CD1c-positive myeloid dendritic cell (primary cell): ENCODE measurements around the gene KLHDC7B.

ENCODE experiments used
- DNase-seq: peaks from one replicate; pipeline ENCODE4 v3.0.0-alpha.2; 2016; ENCODE audit errors: extremely low spot score

Gene KLHDC7B

DNA sequence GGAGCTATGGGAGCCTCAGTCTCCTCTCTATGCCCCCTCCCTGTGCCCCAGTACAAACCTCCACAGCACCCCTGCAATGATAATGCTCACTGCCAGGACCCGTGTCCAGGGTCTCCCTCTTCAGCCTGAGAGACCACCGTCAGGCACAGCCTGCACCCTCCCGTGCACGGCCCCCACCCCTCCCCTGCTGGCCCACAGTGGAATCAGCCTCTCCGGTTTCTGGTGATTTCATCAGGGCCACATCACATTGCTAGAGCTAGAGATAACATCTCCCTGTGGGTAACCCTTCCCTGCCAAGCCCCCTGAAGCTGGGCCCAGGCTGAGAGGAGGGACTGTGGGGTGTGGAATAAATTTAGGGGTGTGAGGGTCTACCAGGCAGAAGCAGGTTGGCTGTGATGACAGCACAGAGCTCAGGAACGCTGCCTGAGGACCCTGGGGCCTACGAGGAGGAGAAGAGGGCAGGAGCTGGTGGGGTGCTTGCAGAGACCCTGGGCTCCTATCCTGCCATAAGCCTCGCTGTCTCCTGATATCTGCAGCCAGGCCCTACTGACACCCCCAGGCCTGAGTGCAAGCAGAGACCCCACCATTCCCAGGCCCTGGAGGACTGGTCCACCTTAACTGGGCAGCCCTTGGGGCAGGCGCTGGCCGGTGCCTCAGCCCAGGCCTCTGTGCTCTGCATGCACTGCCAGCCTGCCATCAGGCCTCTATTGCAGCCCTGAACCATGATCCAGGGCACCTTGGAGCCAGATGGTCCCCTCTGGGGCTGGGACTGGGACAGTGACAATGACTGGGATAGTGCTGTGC lies at the start of gene KLHDC7B:
TSS of gene KLHDC7B (plus strand) at position 378 of the 804 bp plus-strand sequence. CDS start at position 723, 345 bp downstream.
- DNase-seq = no peak

DNA sequence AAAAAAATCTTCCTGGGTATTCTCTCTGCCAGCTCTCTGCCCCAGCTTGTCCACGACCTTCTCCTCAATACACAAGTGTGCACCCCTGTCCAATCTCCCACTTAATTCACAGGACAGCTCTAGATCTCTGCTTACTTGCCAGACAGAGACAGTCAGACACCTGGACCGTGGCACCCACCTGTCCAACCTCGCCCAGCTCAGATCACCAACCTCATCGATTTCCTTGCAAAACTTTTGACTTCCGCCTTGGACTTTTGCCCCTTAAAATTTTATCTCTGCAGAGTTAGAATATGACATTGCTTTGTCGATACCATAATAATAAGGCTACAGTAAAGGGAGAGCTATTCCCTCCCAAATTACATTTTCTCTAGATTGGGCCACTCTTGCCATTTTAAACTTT lies 48.6 kb upstream of the KLHDC7B start:
- DNase-seq = no peak

DNA sequence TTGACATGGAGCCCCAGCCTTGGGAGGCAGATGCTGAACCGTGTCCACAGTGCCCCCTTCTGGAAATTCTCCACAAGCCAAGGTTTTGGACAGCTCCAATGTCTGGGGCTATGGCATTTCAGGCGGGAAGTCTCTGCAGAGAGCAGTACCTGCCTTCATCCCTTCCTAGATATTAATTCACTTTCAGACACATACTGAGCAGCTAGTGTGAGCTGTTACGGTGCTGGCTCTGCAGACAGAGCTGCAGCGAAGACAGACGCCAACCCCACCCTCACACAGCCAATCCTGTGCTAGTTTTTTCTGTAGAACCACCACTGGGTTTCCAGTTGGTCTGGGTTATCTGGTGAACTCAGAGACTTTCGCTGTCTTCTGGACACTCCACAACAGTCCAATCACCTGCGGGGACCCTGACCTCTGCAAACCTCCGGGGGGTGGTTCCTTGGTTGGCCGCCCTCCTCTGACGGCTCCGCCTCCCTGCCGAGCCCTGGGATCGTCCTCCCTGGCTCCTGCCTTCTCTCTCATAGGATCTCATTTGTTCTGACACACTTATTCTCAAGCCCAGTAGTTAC lies 47.3 kb upstream of the KLHDC7B start:
- peak; percentile 82 for DNase-seq

GRCh38 chr22:50500452-50500851 lies 45.2 kb upstream of the KLHDC7B start:
- no peak for DNase-seq

DNA sequence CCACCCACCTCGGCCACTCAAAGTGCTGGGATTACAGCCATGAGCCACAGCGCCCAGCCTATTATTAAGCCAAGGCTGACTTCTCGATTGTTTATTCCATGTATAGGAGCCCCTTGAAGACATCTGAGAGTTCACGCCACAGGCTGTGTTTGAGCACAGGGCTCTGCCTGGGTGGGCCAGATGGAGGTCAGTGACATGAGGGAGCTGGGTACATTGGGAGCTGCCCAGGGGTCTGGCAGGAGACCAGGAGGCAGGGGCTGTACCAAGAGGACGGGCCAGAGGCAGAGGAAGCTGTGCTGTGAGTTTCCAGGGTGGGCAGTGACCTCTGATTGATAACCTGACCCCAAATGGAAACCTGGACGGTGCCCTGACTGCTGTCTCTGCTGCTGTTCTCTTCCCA lies 43.6 kb upstream of the KLHDC7B start:
- DNase-seq = no peak

- DNase-seq = no peak
Measured at GRCh38 chr22:50502628-50503474, 42.8 kb upstream of the KLHDC7B start.

DNA sequence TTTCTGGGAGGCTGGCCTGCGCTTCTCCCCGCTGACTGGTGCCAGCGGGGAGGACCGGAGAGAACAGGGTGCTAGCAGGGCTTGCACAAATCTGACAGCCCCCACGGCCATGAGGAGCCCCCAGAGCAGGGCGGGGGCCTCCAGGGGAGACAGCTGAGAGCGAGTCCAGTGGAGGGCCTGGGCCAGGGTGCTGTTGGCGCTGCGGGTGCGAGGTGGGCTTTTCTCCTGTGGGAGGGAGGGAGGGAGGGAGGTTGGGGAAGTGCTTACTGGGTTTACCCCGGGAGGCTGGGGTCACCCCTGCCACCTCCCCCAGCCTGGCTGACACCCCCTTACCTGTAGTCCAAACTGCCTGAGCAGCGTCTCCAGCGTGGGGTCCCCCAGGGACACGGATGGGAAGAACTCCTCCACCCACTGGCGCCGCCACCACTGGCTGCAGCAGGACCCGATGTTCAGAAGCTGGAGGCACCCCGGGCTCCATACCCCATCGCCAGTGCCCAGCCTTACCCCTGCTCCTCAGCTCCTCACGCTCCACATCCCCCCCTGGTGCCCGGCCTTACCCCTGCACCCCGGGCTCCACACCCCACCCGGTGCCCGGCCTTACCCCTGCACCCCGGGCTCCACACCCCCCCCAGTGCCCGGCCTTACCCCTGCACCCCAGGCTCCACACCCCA lies 42.1 kb upstream of the KLHDC7B start:
- DNase-seq = no peak

- no peak for DNase-seq
Measured at GRCh38 chr22:50504369-50505211, 41.1 kb upstream of the KLHDC7B start.

DNA sequence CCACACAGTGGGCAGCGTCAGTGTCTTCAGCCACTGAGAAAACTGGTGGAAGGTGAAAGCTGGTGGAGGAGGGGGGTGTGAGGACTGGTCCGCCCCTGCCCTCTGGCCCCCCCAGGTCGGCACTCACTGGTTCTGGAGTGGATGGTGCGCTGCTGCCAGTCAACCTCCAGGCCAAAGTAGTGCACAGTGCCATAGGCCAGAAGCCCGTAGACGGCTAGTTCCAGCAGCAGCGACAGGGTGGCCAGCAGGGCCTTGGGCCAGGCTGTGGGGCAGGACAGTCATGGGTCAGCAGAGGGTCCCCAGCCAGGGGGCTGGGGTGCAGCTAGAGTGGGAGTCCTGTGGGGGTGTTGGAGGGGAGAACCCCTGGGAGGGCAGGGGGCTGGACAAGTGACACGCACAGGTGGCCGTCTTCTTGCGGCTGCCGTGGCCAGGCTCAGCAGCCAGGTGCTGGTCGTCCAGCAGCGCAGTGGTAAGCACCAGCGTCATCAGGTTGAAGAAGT lies 40.4 kb upstream of the KLHDC7B start:
- DNase-seq = no peak

- DNase-seq = no peak
Measured at GRCh38 chr22:50505776-50506610, 39.7 kb upstream of the KLHDC7B start.

- no peak for DNase-seq
Measured at GRCh38 chr22:50506611-50507420, 38.9 kb upstream of the KLHDC7B start.

DNA sequence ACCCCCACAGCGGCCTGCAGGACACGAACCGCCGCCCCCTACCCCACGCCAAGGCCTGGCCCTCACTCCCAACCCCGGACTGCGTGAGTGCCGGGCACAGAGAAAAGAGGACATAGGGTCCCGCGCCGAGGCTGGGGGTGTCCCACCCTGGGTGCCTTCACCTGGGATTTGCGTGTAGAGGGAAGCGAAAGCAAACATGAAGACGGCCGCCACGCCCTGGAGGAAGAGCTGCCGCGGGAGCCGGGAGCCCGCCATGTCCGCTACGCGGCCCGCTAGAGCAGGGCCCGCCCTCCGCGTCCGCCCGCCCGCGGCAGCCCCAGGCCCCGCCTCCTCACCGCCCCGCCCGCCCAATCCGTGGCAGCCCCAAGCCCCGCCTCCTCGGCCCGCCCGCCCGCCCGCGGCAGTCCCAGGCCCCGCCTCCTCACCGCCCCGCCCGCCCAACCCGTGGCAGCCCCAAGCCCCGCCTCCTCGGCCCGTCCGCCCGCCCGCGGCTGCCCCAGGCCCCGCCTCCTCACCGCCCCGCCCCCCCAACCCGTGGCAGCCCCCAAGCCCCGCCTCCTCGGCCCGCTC lies 38.2 kb upstream of the KLHDC7B start, which contains the start of gene LMF2:
TSS of gene LMF2 (minus strand) at position 282 of the 570 bp plus-strand sequence. CDS start at position 255, 27 bp downstream.
- DNase-seq = no peak

DNA sequence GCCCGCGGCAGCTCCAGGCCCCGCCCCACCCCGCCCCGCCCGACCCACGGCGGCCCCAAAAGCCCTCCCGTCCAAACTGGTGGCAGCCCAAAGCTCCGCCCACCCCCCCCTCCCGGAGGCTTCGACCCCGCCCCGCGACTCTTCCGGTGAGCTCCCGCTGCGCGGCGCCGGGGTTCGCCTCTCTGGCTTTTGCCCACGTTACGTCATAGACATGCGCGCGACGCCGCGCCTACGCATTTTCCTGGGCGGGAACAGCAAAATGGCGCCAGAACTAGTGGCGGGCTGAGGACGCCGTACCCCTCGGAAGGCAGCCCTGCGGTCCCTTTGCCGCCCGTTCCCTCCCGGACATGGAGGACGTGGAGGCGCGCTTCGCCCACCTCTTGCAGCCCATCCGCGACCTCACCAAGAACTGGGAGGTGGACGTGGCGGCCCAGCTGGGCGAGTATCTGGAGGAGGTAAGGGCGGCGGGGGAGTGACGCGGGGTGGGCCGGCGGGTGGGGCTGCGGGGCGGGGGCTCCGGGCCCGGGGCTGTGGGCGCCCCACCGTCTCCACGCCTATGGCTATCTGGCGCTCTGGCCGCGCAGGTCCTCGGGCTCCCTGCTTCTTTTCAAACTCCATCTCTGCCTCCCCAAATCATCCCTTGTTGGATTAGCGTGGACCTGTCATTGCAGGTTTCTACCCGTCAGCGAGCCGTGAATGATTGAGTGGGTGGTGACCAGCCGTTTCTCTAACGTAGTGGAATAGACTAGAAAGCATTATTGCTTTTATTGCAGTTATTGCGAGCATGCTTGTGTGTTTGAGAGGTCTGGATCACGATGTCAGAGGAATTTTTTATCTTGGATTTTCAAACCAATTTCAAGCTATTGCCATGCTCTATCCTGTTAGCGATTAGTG lies 37.5 kb upstream of the KLHDC7B start, which contains the start of gene NCAPH2:
TSS of gene NCAPH2 (plus strand) at position 234 of the 894 bp plus-strand sequence. CDS start at position 348, 114 bp downstream.
- DNase-seq = peak; percentile 100

DNA sequence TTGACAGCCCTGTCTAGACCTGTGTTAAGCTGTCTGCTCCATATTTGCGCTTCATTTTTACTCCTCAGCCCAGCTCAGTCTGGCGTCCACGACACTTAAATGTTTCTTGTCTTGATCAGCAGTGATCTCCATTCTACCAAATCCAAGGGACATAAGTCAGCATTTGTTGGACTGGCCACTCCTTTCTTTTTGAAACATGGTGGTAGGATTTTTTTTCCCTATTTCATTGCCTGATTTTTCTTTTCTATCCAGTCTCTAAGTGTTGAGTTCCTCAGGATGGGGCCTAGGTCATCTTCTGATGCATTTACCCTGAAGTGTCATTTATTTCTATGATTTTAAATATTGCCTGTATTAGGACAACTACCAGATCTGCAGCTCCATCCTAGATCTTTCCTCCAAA lies 36.8 kb upstream of the KLHDC7B start:
- no peak for DNase-seq

DNA sequence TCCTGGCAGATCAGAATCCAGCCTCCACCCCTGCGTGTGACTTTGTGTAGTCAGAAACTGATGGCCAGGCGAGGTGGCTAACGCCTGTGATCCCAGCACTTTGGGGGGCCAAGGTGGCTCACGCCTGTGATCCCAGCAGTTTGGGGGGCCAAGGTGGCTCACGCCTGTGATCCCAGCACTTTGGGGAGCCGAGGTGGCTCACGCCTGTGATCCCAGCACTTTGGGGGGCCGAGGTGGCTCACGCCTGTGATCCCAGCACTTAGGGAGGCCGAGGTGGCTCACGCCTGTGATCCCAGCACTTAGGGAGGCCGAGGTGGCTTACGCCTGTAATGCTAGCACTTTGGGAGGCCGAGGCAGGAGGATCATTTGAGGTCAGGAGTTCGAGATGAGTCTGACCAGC lies 32.5 kb upstream of the KLHDC7B start:
- no peak for DNase-seq

- DNase-seq = no peak
Measured at GRCh38 chr22:50516068-50516467, 29.6 kb upstream of the KLHDC7B start.

DNA sequence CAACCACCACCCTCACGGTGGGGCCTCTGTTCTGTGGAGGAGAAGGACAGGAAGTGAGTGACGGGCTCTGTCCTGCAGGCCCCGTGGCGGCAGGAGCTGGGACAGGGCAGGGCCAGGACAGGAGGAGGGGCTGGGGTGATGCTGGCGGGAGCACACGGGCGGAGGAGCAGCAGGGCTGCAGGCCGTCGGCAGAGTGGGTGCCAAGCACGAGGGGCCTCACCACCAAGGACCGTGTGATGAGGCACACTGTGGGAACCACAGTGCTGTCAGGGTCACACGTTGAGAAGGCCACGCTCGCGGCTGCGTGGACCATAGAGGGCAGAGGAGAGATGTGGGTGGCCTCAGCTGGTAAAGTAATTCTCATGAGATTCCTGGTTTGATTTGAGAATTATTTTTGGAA lies 28.8 kb upstream of the KLHDC7B start:
- no peak for DNase-seq
